ENCODE results near the gene RTEL1.

Gene RTEL1

DNA sequence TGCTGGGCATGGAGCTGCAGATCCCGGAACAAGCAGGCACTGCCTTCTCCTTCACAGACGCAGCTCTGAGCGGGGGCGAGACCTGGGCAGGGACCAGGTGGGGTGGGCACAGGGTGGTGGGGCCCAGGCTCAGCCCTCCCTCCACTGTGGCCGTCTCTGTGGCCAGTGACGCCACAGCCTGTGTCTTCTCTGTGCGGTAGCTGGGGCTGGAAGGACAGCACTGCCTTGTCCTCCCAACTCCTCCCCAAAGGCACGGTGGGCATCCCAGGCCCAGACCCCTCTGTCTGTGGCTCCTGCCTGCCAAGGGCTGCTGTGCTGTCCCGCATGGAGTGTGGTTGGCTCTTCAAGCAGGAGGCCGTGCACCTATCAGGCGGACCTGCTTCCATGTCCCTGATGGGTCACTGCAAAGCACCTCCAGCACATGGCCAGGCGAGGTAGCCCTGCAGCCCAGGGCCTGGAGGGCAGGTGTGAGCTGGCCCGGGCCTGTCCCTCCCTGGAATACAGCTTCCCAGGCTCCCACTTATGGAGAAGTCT lies 23.6 kb downstream of the RTEL1 start:
- no peaks in the 10 kb centered on the region for H3K36me3 ChIP-seq (replicated peaks)
- in situ Hi-C loops (cut with HindIII; ENCODE audit: low pct_ligation_motif_present, low sequenced_read_pairs), result loop anchor here (25.0 kb wide), 1 partner anchor 94 kb away; no protein-coding TSS in a partner anchor
- H3K27me3 ChIP-seq (replicated peaks), result no peaks in the 10 kb centered on the region
- no peak for DNase-seq
- no peak overlapping the region for H3K4me3 ChIP-seq (ENCODE audit: low read depth, low read length)
- peak overlapping the region; percentile 27 for H3K27ac ChIP-seq
- TF ChIP-seq, protein P1, sequence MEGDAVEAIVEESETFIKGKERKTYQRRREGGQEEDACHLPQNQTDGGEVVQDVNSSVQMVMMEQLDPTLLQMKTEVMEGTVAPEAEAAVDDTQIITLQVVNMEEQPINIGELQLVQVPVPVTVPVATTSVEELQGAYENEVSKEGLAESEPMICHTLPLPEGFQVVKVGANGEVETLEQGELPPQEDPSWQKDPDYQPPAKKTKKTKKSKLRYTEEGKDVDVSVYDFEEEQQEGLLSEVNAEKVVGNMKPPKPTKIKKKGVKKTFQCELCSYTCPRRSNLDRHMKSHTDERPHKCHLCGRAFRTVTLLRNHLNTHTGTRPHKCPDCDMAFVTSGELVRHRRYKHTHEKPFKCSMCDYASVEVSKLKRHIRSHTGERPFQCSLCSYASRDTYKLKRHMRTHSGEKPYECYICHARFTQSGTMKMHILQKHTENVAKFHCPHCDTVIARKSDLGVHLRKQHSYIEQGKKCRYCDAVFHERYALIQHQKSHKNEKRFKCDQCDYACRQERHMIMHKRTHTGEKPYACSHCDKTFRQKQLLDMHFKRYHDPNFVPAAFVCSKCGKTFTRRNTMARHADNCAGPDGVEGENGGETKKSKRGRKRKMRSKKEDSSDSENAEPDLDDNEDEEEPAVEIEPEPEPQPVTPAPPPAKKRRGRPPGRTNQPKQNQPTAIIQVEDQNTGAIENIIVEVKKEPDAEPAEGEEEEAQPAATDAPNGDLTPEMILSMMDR (IDR thresholded peaks at IDR 0.05; ENCODE audit: low read depth, low read length, missing control alignments), result no peak

DNA sequence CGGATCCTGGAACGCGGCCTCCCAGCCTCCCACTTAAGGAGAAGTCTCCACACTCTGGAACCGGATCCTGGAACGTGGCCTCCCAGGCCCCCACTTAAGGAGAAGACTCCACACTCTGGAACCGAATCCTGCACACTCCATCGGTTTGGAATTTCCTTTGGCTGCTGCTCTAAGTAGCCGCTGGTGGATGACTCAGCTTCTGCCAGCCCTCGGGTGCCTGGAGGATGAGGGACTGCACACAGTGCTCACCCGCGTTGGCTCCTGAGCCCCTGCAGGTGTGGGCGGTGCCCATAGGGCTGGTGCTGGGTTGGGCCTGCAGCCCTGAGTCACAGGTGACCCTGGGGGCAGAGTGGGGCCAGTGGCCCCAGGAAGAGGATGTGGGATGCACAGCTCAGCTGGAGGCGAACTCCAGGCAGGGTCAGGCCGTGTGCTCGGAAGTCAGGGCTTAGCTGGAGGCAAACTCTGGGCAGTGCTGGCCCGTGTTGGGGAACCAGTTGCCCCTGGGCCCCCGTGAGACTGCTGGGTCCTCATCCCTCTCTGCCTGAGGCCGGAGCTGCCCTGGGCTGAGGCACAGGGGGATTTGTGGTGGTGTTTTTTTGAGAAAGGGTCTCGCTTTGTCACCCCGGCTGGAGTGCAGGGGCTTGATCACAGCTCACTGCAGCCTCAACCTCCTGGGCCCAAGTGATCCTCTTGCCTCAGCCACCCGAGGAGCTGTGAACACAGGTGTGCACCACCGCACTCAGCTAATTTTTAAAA lies 24.4 kb downstream of the RTEL1 start:
- TF ChIP-seq, protein P1 (IDR thresholded peaks at IDR 0.05; ENCODE audit: low read depth, low read length, missing control alignments), result no peak
- Histone ChIP-seq H3K27me3 (replicated peaks) (no peaks in the 10 kb centered on the region), H3K4me3 (ENCODE audit: low read depth, low read length) (no peak overlapping the region), H3K27ac (peak overlapping the region; percentile 55), H3K36me3 (replicated peaks) (no peaks in the 10 kb centered on the region)
- DNase-seq, result peak; percentile 94
- in situ Hi-C loops (cut with HindIII; ENCODE audit: low pct_ligation_motif_present, low sequenced_read_pairs), result loop anchor here (25.0 kb wide), 1 partner anchor 95 kb away; no protein-coding TSS in a partner anchor

DNA sequence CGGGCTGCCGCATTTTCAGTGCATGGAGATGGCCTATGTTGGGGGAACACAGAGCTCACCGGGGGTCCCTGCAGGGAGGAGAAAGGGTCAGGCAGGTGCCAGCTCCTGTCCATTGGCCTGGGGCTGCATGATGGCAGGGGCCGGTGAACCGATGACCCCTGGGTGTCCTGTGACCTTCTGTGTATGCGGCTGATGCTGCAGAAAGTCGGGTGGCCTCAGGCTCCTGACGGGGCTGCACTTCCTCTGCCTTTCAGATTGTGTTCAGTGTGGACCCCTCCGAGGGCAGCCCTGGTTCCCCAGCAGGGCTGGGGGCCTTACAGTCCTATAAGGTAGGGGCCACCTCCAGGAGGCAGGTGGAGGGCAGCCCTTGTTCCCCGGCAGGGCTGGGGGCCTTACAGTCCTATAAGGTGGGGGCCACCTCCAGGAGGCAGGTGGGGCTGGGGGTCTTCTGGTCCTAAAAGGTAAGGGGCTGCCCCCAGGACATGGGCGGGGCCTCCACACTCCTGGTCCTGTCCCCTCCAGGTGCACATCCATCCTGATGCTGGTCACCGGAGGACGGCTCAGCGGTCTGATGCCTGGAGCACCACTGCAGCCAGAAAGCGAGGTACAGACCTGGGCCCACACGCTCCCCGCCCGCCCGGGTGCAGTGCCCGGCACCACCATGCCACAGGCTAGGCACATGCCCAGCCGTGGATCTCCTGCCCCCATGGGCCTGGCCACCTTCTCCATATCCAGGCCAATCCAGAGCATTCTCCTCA lies 27.3 kb downstream of the RTEL1 start:
- no peak overlapping the region for H3K4me3 ChIP-seq (ENCODE audit: low read depth, low read length)
- in situ Hi-C loops (cut with HindIII; ENCODE audit: low pct_ligation_motif_present, low sequenced_read_pairs), result loop anchor here (25.0 kb wide), 1 partner anchor 98 kb away; no protein-coding TSS in a partner anchor
- TF ChIP-seq, protein P1 (IDR thresholded peaks at IDR 0.05; ENCODE audit: low read depth, low read length, missing control alignments), result no peak

DNA sequence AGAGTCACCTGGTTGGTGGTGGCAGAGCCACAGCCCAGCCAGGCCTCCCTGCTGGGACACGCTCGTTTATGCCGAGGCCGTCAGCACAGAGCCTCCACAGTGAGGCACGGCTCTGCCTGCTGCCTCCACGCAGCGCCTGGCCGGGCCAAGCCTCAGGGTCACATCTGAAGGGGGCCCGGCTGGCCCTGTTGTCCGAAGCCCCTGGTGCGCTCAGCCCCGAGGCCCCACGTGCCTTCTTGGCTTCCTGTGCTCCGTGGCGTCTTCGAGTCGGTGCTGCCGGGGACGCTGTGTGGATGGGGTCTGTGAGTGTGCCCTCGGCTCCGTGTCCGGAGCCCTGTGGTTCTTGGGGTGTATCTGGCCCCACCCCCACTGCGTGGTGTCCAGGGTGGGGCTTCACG lies 28.0 kb downstream of the RTEL1 start:
- no peaks in the 10 kb centered on the region for H3K36me3 ChIP-seq (replicated peaks)
- H3K27ac ChIP-seq, result peak overlapping the region; percentile 54
- TF ChIP-seq, protein P1 (IDR thresholded peaks at IDR 0.05; ENCODE audit: low read depth, low read length, missing control alignments), result no peak
- no peak overlapping the region for H3K4me3 ChIP-seq (ENCODE audit: low read depth, low read length)
- in situ Hi-C loops (cut with HindIII; ENCODE audit: low pct_ligation_motif_present, low sequenced_read_pairs), result loop anchor here (25.0 kb wide), 1 partner anchor 99 kb away; no protein-coding TSS in a partner anchor
- H3K27me3 ChIP-seq (replicated peaks), result no peaks in the 10 kb centered on the region
- DNase-seq, result no peak

More for the DNA sequence above, 27.3 kb downstream of the RTEL1 start:
- DNase-seq, result no peak
- H3K27me3 ChIP-seq (replicated peaks), result no peaks in the 10 kb centered on the region
- H3K36me3 ChIP-seq (replicated peaks), result no peaks in the 10 kb centered on the region
- H3K27ac ChIP-seq, result peak overlapping the region; percentile 54

DNA sequence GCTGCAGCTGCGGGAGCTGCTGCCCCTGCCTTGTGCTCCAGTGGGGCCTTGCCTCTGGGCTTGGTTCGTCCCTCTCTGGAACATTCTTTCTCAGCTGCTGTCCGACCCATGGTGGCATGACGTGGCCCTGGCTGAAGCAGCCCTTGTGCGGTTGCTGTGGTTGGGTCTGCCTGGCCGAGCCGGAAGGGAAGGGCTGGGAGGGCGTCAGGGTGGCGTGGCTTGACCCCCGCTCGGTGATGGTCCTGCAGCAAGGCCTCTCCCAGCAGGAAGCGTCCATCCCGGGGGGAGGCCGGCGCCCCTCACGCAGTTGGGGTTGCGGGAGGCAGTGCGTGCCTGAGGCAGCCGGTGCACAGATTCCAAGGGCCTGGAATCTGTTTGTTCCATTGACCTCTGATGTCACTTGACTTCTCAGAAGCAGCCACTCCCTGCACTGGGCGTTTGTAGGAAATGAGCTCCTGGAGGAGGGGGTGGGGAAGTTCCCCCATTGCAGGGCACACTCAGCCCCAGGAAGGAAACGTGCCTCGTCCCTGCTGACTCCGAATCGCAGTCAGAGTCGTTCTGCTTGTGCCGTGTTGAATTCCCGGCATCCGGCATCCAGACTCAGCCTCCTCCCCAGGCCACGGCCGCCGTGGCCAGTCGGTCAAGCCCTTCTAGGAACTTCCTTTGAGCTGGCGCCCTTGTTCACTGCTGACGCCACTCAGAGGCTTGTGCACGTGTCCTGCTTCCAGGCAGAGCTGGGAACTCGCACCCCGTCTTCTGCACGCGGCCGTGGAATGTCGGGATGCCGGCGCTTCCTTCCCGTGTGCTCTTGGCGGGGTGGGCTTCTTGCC lies 28.6 kb downstream of the RTEL1 start:
- Histone ChIP-seq H3K36me3 (replicated peaks) (no peaks in the 10 kb centered on the region), H3K27me3 (replicated peaks) (no peaks in the 10 kb centered on the region), H3K4me3 (ENCODE audit: low read depth, low read length) (no peak overlapping the region), H3K27ac (peak overlapping the region; percentile 54)
- DNase-seq, result peak; percentile 81
- TF ChIP-seq, protein P1 (IDR thresholded peaks at IDR 0.05; ENCODE audit: low read depth, low read length, missing control alignments), result no peak
- in situ Hi-C loops (cut with HindIII; ENCODE audit: low pct_ligation_motif_present, low sequenced_read_pairs), result loop anchor here (25.0 kb wide), 1 partner anchor 99 kb away; no protein-coding TSS in a partner anchor

Data from brain microvascular endothelial cell (primary cell).